ENCODE measurements around the gene CHCHD1.

CHCHD1 gene

GRCh38 chr10:73816917-73817729 lies 35.3 kb downstream of the CHCHD1 start:
- no peak for DNase-seq (ENCODE audit: low spot score)
- TF ChIP-seq, protein P1, sequence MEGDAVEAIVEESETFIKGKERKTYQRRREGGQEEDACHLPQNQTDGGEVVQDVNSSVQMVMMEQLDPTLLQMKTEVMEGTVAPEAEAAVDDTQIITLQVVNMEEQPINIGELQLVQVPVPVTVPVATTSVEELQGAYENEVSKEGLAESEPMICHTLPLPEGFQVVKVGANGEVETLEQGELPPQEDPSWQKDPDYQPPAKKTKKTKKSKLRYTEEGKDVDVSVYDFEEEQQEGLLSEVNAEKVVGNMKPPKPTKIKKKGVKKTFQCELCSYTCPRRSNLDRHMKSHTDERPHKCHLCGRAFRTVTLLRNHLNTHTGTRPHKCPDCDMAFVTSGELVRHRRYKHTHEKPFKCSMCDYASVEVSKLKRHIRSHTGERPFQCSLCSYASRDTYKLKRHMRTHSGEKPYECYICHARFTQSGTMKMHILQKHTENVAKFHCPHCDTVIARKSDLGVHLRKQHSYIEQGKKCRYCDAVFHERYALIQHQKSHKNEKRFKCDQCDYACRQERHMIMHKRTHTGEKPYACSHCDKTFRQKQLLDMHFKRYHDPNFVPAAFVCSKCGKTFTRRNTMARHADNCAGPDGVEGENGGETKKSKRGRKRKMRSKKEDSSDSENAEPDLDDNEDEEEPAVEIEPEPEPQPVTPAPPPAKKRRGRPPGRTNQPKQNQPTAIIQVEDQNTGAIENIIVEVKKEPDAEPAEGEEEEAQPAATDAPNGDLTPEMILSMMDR (IDR thresholded peaks at IDR 0.05; ENCODE audit: borderline replicate concordance, control extremely low read depth, extremely low read depth, insufficient read depth, missing control alignments): no peak
- in situ Hi-C loops (cut with MboI; ENCODE audit: low sequenced_read_pairs, unreplicated experiment): no loop called here

DNA sequence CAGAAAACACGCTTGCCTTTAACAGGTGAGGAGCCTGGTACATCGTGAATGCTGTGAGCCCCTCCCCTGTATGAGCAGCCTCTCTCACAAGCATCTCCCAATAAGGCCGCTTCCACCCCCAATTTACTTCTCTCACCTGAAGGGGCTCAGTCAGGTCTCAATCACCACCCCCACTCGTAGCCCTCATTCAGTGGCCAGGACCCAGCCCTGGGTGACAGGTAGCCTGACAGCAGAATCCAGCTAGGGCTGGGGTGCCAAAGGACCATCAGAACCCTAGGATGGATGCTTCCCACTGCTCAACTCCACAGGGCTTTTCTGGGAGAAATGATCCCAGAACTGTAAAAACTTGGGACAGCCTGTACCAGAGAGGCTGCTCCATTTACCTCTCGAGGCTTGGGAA lies 36.0 kb downstream of the CHCHD1 start:
- TF ChIP-seq, protein P1 (IDR thresholded peaks at IDR 0.05; ENCODE audit: borderline replicate concordance, control extremely low read depth, extremely low read depth, insufficient read depth, missing control alignments): no peak
- in situ Hi-C loops (cut with MboI; ENCODE audit: low sequenced_read_pairs, unreplicated experiment): no loop called here
- no peak for DNase-seq (ENCODE audit: low spot score)

DNA sequence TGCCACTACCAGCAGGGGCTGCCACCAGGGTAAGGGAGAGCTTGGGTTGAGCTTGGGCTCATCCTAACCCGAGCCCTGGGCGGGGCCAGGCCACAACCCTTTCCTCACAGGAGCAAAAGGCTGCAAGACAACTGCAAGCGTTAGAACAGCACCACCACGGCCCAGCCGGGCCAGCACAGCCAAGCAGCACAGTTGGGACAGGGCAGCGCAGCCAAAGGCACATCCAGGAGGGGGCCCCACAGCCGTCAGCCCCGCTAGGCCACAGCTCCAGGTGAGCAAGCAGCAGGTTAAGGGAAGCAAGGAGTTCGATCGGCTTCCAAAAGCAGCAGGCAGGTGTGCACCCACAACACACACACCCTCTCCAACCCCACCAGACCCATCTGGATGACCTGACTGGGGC lies 36.6 kb downstream of the CHCHD1 start:
- in situ Hi-C loops (cut with MboI; ENCODE audit: low sequenced_read_pairs, unreplicated experiment): no loop called here
- TF ChIP-seq, protein P1 (IDR thresholded peaks at IDR 0.05; ENCODE audit: borderline replicate concordance, control extremely low read depth, extremely low read depth, insufficient read depth, missing control alignments): no peak
- DNase-seq (ENCODE audit: low spot score): no peak

DNA sequence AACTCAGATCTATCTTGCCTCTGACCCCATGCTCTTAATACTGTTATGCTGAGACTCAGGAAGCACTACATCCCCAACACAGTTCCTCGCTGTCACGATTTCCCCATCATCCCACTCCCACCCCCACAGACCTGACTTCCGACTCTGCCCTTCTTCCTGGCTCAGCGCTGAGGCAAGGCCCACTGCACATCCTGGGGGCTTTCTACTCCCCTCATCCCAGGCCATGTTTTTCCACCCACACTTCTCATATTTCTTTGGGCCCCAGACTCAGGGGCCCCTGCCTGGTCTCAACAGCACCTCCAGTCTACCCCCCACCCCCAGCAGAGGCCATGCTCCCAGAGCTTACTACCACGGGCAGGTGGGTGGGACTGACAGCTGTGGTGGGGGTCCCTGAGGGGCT lies 37.2 kb downstream of the CHCHD1 start:
- in situ Hi-C loops (cut with MboI; ENCODE audit: low sequenced_read_pairs, unreplicated experiment): no loop called here
- TF ChIP-seq, protein P1 (IDR thresholded peaks at IDR 0.05; ENCODE audit: borderline replicate concordance, control extremely low read depth, extremely low read depth, insufficient read depth, missing control alignments): no peak
- DNase-seq (ENCODE audit: low spot score): no peak

- in situ Hi-C loops (cut with MboI; ENCODE audit: low sequenced_read_pairs, unreplicated experiment): no loop called here
- DNase-seq (ENCODE audit: low spot score): no peak
- TF ChIP-seq, protein P1 (IDR thresholded peaks at IDR 0.05; ENCODE audit: borderline replicate concordance, control extremely low read depth, extremely low read depth, insufficient read depth, missing control alignments): no peak
Measured at GRCh38 chr10:73819513-73820093, 37.8 kb downstream of the CHCHD1 start.

DNA sequence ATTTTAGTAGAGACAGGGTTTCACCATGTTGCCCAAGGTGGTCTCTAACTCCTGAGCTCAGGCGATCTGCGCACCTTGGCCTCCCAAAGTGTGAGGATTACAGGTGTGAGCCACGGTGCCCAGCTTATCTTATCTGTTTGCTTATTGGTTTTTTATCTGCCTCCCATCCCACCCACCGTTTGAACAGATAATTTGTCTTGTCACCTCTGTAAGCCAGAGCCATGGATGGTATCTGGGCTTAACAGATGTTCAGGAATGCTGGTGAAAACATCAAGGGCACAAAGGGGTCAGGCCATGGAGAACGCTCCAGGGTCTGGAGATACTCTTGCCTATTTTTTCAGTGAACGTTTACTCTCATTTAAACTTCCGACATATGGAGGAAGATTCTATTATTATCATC lies 41.5 kb downstream of the CHCHD1 start:
- DNase-seq (ENCODE audit: low spot score): no peak
- TF ChIP-seq, protein P1 (IDR thresholded peaks at IDR 0.05; ENCODE audit: borderline replicate concordance, control extremely low read depth, extremely low read depth, insufficient read depth, missing control alignments): no peak
- in situ Hi-C loops (cut with MboI; ENCODE audit: low sequenced_read_pairs, unreplicated experiment): no loop called here

All from GM13976 (cell line).